Stimulated activated CD4-positive, alpha-beta T cell treated with anti-CD3 and anti-CD28 coated beads, Interleukin-1b, Interleukin-23, amount 100 ng/mL, for 24 hours (primary cell): Measurements from ENCODE around the gene OR6C68.
"Not testable (repeated sequence)": the region's sequence is repeated elsewhere in the genome, so short reads cannot be mapped to it uniquely, and the experiment has no call there.

Experiments used
- DNase-seq, 4 experiments: peaks; one replicate each; pipeline ENCODE4 v3.0.0-alpha.2; 2020; ENCODE audit warnings: low read depth in 4 of 4, low spot score in 1 of 4

Gene OR6C68

GRCh38 chr12:55492078-55492477 is at the start of gene OR6C68:
OR6C68 (plus strand) TSS chr12:55492378; CDS start chr12:55492378, 0 bp downstream.
- DNase-seq = no peak

GRCh38 chr12:55443776-55444175 is 48.4 kb upstream of the OR6C68 start, which contains the start of gene OR6C2:
OR6C2 (plus strand) TSS chr12:55444076; CDS start chr12:55452214, 8,138 bp downstream.
- DNase-seq = no peak

- DNase-seq = no peak
Observed at GRCh38 chr12:55445357-55445756, 46.8 kb upstream of the OR6C68 start.

GRCh38 chr12:55446326-55446725 is 45.9 kb upstream of the OR6C68 start:
- no peak for DNase-seq

GRCh38 chr12:55448825-55449224 is 43.4 kb upstream of the OR6C68 start:
- DNase-seq = no peak

- DNase-seq = not testable (repeated sequence)
Observed at GRCh38 chr12:55464926-55465325, 27.3 kb upstream of the OR6C68 start.

GRCh38 chr12:55467836-55468235 is 24.3 kb upstream of the OR6C68 start:
- no peak for DNase-seq

GRCh38 chr12:55469291-55469690 is 22.9 kb upstream of the OR6C68 start:
- DNase-seq = no peak

GRCh38 chr12:55470088-55470829 is 21.9 kb upstream of the OR6C68 start, which contains the start of gene OR6C70:
OR6C70 (minus strand) TSS chr12:55470138; CDS start chr12:55470138, 0 bp downstream.
- DNase-seq = no peak

- DNase-seq = no peak
Observed at GRCh38 chr12:55472264-55472663, 19.9 kb upstream of the OR6C68 start.

- not testable (repeated sequence) for DNase-seq
Observed at GRCh38 chr12:55479136-55479535, 13.0 kb upstream of the OR6C68 start.

GRCh38 chr12:55484284-55484683 is 7.9 kb upstream of the OR6C68 start:
- DNase-seq = not testable (repeated sequence)

GRCh38 chr12:55495490-55495889 is 3.3 kb downstream of the OR6C68 start:
- DNase-seq = no peak

- no peak for DNase-seq
Observed at GRCh38 chr12:55499231-55499630, 7.1 kb downstream of the OR6C68 start.

GRCh38 chr12:55499810-55500252 is 7.7 kb downstream of the OR6C68 start:
- no peak for DNase-seq

GRCh38 chr12:55501601-55502000 is 9.4 kb downstream of the OR6C68 start:
- no peak for DNase-seq

- DNase-seq = no peak
Observed at GRCh38 chr12:55515696-55516095, 23.5 kb downstream of the OR6C68 start.

GRCh38 chr12:55516391-55516790 is 24.2 kb downstream of the OR6C68 start:
- DNase-seq = no peak
